HUES64 (cell line): ENCODE results near the gene METTL4.
"Not testable (repeated sequence)": the region's sequence is repeated elsewhere in the genome, so short reads cannot be mapped to it uniquely, and the experiment has no call there.

Experiments used
- H3K27ac ChIP-seq: 2 replicates; pipeline ENCODE4 v1.7.0; 2013; ENCODE audit warnings: low read depth, low read length, inconsistent platforms
- H3K27me3 ChIP-seq: 2 replicates; pipeline ENCODE4 v1.6.1; 2013; ENCODE audit warnings: mild to moderate bottlenecking, low read length; ENCODE audit not compliant: insufficient read depth
- H3K36me3 ChIP-seq: 2 replicates; pipeline ENCODE4 v1.6.1; 2013; ENCODE audit warnings: mild to moderate bottlenecking, low read length; ENCODE audit not compliant: insufficient read depth
- H3K4me1 ChIP-seq: 2 replicates; pipeline ENCODE4 v1.6.1; 2013; ENCODE audit warnings: mild to moderate bottlenecking, low read length, moderate library complexity; ENCODE audit not compliant: insufficient read depth
- H3K4me3 ChIP-seq: 2 replicates; pipeline ENCODE4 v1.5.1; 2013; ENCODE audit warnings: mild to moderate bottlenecking, low read length, moderate library complexity
- H3K9ac ChIP-seq: 2 replicates; pipeline ENCODE4 v1.6.1; 2013; ENCODE audit warnings: mild to moderate bottlenecking, low read depth, low read length
- H3K9me3 ChIP-seq: 2 replicates; pipeline ENCODE4 v1.6.1; 2013; ENCODE audit warnings: low read depth, low read length; ENCODE audit not compliant: insufficient read depth
- WGBS: fragments of 150-250, 120-280 bp; methylation state at CpG from one replicate; pipeline ENCODE4 v1.1.7; 2013; ENCODE audit warnings: missing lambda C conversion rate; 5-methylcytosine and 5-hydroxymethylcytosine counted together

METTL4 gene

DNA sequence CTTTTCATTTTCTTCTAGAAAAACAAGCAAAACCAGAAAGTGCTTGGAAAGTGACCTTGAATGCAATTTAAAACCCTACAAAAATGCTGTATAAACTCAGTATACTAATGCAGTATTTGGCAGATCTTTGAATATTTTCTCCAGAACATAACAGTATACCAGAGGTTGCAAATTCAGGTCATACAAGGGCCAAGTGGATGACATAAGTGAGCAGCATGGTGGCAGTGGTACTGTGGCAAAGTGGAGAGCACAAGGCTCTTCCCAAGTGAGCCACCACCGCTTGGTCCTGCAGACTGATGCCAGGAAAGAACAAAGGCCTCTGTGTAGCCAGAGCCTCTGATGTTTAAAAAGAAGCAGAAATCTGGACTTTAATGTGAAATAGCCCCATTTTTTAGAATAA lies 33.1 kb downstream of the METTL4 start:
- H3K4me3 ChIP-seq, result no peak overlapping the region
- no peaks in the 10 kb centered on the region for H3K27me3 ChIP-seq
- H3K4me1 ChIP-seq, result peaks cover 8% of the 10 kb centered on the region; the same call in 1 of the 2 replicates
- H3K9ac ChIP-seq, result no peak overlapping the region
- H3K36me3 ChIP-seq, result peaks cover 8% of the 10 kb centered on the region; the same call in 1 of the 2 replicates
- no peak overlapping the region for H3K27ac ChIP-seq
- 89% methylated on average over 1 of the region's 1 CpG for WGBS
- no peaks in the 10 kb centered on the region for H3K9me3 ChIP-seq

DNA sequence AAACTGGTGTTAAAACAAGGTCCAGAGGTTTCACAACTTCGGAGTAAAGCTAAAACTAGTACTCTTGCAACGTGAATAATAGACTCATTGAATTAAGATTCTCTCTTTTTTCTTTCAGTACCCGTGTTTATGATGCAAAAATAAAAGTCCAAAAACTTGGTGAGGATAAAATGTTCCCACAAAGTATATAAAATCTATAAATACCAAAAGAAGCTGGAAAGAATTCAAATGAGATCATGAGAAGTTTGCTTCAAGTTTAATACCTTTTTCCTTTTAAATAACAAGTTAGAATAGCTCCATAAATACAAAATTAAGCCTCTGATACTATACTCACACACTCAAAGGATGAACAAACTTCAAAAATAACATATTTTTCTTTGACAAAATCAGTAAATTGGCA lies 34.0 kb downstream of the METTL4 start:
- Histone ChIP-seq H3K27me3 (no peaks in the 10 kb centered on the region), H3K27ac (no peak overlapping the region), H3K36me3 (peaks cover 8% of the 10 kb centered on the region; the same call in 1 of the 2 replicates), H3K9ac (no peak overlapping the region), H3K4me1 (peaks cover 8% of the 10 kb centered on the region; the same call in 1 of the 2 replicates), H3K9me3 (peaks cover 3% of the 10 kb centered on the region; the same call in 1 of the 2 replicates), H3K4me3 (no peak overlapping the region)
- 87% methylated on average over 2 of the region's 3 CpGs for WGBS

DNA sequence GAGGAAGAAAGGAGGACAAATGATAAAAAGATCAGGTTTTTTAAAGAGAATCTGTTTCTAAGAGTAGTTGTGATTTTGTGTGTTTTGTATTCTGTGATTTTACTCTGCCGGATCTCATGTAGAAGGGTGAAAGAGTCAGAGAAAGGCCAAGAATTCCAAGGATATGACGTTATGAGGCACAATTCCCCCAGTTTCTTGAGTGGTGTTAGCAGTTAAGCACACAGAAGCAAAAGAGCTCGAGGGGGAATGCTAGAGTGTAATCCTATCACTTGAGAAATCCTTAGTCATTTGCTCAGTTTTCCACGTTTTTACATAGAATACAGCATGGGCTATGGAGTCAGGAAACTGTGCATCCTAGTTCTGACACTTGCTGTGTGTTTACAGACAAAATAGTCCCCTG lies 34.8 kb downstream of the METTL4 start:
- Histone ChIP-seq H3K4me3 (no peak overlapping the region), H3K9ac (no peak overlapping the region), H3K4me1 (peaks cover 8% of the 10 kb centered on the region; the same call in 1 of the 2 replicates), H3K27me3 (no peaks in the 10 kb centered on the region), H3K9me3 (peaks cover 3% of the 10 kb centered on the region; the same call in 1 of the 2 replicates), H3K36me3 (peaks cover 8% of the 10 kb centered on the region; the same call in 1 of the 2 replicates), H3K27ac (no peak overlapping the region)
- WGBS, result 81% methylated on average over 4 of the region's 4 CpGs

DNA sequence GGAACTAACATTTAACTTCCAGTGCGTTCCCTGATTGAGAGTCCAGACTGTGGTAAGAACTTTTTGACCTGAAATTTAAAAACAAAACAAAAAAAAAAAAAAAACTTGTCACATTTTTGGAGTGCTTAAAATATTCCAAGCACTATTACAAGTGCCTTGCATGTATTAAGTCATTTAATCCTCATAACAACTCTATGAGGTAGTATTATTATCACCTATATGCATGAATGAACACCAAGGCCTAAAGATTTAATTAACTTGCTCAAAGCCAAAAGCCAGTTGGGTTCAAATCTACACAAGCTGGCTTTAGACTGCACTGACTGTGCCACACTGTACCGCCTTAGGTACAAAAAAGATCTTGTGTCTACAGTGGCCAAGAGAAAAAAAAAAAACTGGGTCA lies 35.2 kb downstream of the METTL4 start:
- Histone ChIP-seq H3K36me3 (peaks cover 8% of the 10 kb centered on the region; the same call in 1 of the 2 replicates), H3K9me3 (peaks cover 3% of the 10 kb centered on the region; the same call in 1 of the 2 replicates), H3K4me3 (no peak overlapping the region), H3K27ac (no peak overlapping the region), H3K4me1 (peaks cover 8% of the 10 kb centered on the region; the same call in 1 of the 2 replicates), H3K27me3 (no peaks in the 10 kb centered on the region), H3K9ac (no peak overlapping the region)
- 98% methylated on average over 2 of the region's 2 CpGs for WGBS

DNA sequence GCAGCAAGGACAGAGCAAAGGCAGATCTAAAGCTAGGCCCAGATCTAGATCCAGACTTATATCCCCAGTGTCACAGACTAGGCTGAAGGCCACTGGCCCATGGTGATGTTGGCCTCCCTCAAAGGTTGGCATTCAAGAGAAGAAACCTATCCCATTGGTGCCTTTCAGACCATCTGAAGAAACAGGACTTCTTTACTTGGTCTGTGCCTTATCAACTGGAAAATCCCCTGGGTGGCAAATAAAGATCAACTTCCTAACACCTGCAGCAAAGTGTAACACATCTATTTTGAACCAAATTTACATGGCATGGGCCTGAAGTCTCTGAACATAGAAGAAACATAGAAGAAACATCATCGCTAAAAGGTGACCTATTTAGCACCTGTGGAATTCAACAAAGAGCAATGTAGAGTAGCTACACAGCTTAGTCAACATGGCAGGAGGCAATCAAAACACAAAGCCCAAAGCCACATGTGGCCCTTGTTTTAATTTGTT lies 35.8 kb downstream of the METTL4 start:
- peaks cover 3% of the 10 kb centered on the region; the same call in 1 of the 2 replicates for H3K9me3 ChIP-seq
- H3K9ac ChIP-seq, result no peak overlapping the region
- peaks cover 2% of the 10 kb centered on the region; the same call in 1 of the 2 replicates for H3K4me1 ChIP-seq
- WGBS, result 89% methylated on average over 1 of the region's 1 CpG
- H3K27ac ChIP-seq, result no peak overlapping the region
- H3K27me3 ChIP-seq, result no peaks in the 10 kb centered on the region
- no peak overlapping the region for H3K4me3 ChIP-seq
- H3K36me3 ChIP-seq, result peaks cover 6% of the 10 kb centered on the region; the same call in 1 of the 2 replicates

DNA sequence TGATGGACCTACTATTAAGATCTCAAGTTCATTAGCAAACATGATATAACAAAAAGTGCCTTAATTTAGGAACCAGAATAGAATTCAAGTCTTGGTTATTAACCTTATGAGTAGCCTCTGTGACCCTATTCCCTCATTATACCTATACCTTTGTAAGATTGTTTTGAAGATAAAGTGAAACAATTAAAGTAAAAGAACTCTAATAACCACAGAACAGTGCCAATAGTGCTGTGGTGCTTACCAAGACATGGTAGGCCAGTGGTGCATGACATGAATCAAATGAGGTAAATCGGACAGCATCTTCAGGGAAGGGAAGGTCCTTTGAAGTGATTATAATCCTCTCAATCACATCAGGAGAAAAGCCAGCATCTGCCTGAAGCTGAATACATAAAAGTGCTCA lies 36.4 kb downstream of the METTL4 start:
- Histone ChIP-seq H3K27ac (no peak overlapping the region), H3K9me3 (peaks cover 3% of the 10 kb centered on the region; the same call in 1 of the 2 replicates), H3K4me1 (no peaks in the 10 kb centered on the region), H3K4me3 (no peak overlapping the region), H3K36me3 (peaks cover 6% of the 10 kb centered on the region; the same call in 1 of the 2 replicates), H3K27me3 (no peaks in the 10 kb centered on the region), H3K9ac (no peak overlapping the region)
- WGBS, result 100% methylated on average over 1 of the region's 1 CpG

DNA sequence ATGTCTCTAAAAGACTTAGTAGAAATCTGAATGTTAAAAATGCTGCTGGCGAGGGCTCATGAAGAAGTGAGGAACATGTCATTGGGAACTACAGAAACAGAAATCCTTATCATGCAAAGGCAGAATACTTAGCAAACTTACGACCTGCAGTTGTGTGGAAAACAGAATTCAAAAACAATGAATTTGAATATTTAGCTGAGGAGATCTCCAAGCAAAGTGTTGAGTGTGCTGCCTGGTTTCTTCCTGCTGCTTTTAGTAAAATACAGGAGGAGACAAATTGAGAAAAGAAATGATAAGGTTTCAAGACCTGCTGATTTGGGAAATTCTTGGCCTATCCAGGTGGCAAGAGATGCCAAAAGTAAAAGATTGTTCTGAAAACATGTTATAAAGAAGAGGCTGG lies 38.5 kb downstream of the METTL4 start:
- 88% methylated on average over 2 of the region's 2 CpGs for WGBS
- H3K36me3 ChIP-seq, result no peaks in the 10 kb centered on the region
- peaks cover 3% of the 10 kb centered on the region; the same call in 1 of the 2 replicates for H3K9me3 ChIP-seq
- no peaks in the 10 kb centered on the region for H3K27me3 ChIP-seq
- no peak overlapping the region for H3K4me3 ChIP-seq
- H3K27ac ChIP-seq, result no peak overlapping the region
- H3K9ac ChIP-seq, result no peak overlapping the region
- no peaks in the 10 kb centered on the region for H3K4me1 ChIP-seq

DNA sequence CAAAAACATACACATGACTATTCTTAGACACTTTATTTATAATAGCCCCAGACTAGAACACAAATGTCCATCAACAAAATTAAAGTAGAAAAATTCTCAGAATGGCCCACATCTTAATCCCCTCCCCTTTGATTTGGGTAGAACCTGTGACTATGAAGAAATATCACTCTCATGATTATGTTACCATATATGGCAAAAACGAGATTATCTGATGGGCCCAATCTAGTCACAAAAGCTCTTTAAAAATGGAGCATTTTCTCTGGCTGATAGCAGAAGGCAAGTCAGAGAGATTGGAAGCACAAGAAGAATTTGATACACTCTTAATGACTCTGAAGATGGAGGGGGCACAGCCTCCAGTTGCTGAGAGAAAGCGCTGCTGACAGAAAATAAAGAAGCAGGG lies 39.6 kb downstream of the METTL4 start:
- no peaks in the 10 kb centered on the region for H3K27me3 ChIP-seq
- 94% methylated on average over 2 of the region's 2 CpGs for WGBS
- no peak overlapping the region for H3K9ac ChIP-seq
- H3K27ac ChIP-seq, result no peak overlapping the region
- H3K36me3 ChIP-seq, result no peaks in the 10 kb centered on the region
- H3K9me3 ChIP-seq, result peaks cover 3% of the 10 kb centered on the region; the same call in 1 of the 2 replicates
- H3K4me1 ChIP-seq, result no peaks in the 10 kb centered on the region
- H3K4me3 ChIP-seq, result no peak overlapping the region

DNA sequence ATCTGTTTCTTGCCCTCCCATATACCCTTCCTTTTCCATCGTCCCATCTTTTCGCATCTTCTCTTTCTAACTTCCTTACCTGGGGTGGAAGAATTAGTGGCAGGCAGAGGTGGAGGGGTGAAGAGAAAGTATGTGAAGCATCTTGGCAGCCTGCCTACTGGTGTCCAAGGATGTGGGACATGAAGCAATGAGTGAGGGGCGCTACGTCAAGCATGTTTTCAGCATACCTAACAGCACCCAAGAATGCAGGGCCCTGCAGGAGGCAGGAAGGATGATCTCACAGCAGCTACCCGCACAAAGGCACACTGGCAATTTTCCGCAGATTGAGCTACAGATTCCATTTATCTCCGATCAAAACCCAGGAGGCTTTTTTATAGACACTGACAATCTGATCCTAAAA lies 42.2 kb downstream of the METTL4 start:
- H3K4me3 ChIP-seq, result no peak overlapping the region
- H3K36me3 ChIP-seq, result no peaks in the 10 kb centered on the region
- H3K27me3 ChIP-seq, result no peaks in the 10 kb centered on the region
- no peaks in the 10 kb centered on the region for H3K4me1 ChIP-seq
- H3K9me3 ChIP-seq, result peaks cover 3% of the 10 kb centered on the region; the same call in 1 of the 2 replicates
- H3K27ac ChIP-seq, result no peak overlapping the region
- 85% methylated on average over 5 of the region's 7 CpGs for WGBS
- no peak overlapping the region for H3K9ac ChIP-seq

DNA sequence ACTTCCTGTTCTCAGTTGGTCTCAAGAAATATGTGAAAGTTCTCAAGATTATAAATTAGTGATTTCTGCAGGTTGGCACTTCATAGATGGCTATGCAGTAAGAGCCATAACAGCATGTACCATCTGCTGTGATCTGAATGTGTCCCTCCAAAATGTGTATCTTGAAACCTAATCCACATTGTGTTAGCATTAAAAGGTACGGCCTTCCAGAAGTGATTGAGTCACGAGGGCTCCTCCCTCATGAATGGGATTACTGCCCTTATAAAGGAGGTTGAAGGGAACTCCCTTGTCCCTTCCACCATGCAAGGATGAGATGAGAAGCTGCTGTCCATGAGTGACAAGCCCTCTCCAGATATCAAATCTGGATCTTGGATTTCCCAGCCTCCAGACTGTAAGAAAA lies 45.0 kb downstream of the METTL4 start:
- no peak overlapping the region for H3K27ac ChIP-seq
- no peaks in the 10 kb centered on the region for H3K9me3 ChIP-seq
- 94% methylated on average over 2 of the region's 2 CpGs for WGBS
- H3K27me3 ChIP-seq, result no peaks in the 10 kb centered on the region
- H3K4me1 ChIP-seq, result no peaks in the 10 kb centered on the region
- H3K36me3 ChIP-seq, result no peaks in the 10 kb centered on the region
- H3K4me3 ChIP-seq, result no peak overlapping the region
- H3K9ac ChIP-seq, result no peak overlapping the region

DNA sequence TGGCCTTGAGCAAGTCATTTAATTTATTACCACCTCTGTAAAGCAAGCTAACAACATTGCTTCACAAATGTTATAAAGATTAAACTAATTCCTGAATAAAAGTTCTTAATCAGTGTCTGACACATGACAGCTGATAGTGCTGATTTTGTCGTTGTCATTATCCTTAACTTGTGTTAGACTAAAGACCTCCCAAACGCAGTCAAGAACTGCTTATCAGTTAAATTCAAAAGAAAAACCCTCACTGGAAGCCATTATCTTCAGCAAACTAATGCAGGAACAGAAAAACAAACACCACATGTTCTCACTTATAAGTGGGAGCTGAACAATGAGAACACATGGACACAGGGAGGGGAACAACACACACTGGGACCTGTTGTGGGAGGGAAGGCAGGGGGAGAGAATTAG lies 46.5 kb downstream of the METTL4 start:
- H3K36me3 ChIP-seq, H3K27me3 ChIP-seq, H3K9me3 ChIP-seq, H3K9ac ChIP-seq, H3K27ac ChIP-seq, H3K4me3 ChIP-seq, H3K4me1 ChIP-seq: not testable (repeated sequence)
- WGBS, result 89% methylated on average over 2 of the region's 2 CpGs

DNA sequence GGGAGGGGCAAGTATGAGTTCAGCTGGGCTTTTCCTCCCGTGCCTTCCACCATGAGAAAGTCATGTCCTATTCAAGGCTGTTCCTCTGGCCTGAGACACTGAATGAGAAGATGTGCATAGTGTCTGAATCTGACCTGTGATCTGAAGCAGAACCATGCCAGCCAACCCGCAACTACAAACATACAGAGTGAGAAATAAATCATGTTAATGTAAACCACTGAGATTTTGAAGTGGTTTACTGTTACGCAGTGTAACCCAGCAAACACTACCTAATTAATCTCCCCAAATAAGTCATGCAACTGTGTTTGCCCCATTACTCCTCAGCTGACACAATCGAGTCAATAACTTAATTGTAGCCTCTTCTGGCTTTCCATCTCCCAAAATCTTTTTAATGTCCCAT lies 49.2 kb downstream of the METTL4 start:
- no peak overlapping the region for H3K4me3 ChIP-seq
- no peaks in the 10 kb centered on the region for H3K4me1 ChIP-seq
- H3K27me3 ChIP-seq, result no peaks in the 10 kb centered on the region
- no peaks in the 10 kb centered on the region for H3K9me3 ChIP-seq
- no peak overlapping the region for H3K27ac ChIP-seq
- H3K36me3 ChIP-seq, result no peaks in the 10 kb centered on the region
- no peak overlapping the region for H3K9ac ChIP-seq
- WGBS, result 95% methylated on average over 3 of the region's 4 CpGs
